A673 (cell line): ENCODE measurements around the gene PROSER3. TPM values are rescaled to one million over a fixed set of nuclear protein-coding genes. Genes with fewer than 3 reads are reported as not detected.

Experiments used
- BruUV-seq: library from RNA; stranded (reverse); fragments of 400-500 nt; replicated peaks from 2 replicates; lab custom pipeline; 2021; lab: Mats Ljungman, UMichigan
- CTCF ChIA-PET: fragments of 300-600 bp; sonication (Branson Sonifier 250); formaldehyde crosslinking; loops from one replicate; lab custom pipeline; 2022; ENCODE audit warnings: antibody characterized with exemption; lab: Charles Lee
- POLR2A ChIA-PET: fragments of 300-600 bp; sonication (Branson Sonifier 250); formaldehyde crosslinking; loops from one replicate; lab custom pipeline; 2022; ENCODE audit warnings: antibody characterized with exemption; ENCODE audit not compliant: low non-redundant PET; lab: Charles Lee
- DNase-seq: peaks from one replicate; pipeline ENCODE4 v3.0.0-alpha.2; 2015; ENCODE audit warnings: low spot score
- H3K27ac ChIP-seq: fragments of 200-600 bp; sonication (generic); 2 replicates; pipeline ENCODE4 v1.5.1; 2016; ENCODE audit warnings: mixed run types, low read depth, mild to moderate bottlenecking, mixed read lengths, antibody characterized with exemption, low read length; ENCODE audit not compliant: poor library complexity, severe bottlenecking
- H3K27me3 ChIP-seq: fragments of 200-600 bp; sonication (generic); replicated peaks from 2 replicates; pipeline ENCODE4 v1.6.1; 2017; ENCODE audit warnings: mixed run types, low read depth, mild to moderate bottlenecking, mixed read lengths, antibody characterized with exemption, low read length; ENCODE audit not compliant: insufficient read depth, poor library complexity
- H3K36me3 ChIP-seq: fragments of 200-600 bp; sonication (generic); 2 replicates; pipeline ENCODE4 v1.6.1; 2016; ENCODE audit warnings: mixed run types, mild to moderate bottlenecking, mixed read lengths, antibody characterized with exemption, low read length; ENCODE audit not compliant: insufficient read depth, poor library complexity, severe bottlenecking
- H3K4me1 ChIP-seq: fragments of 200-600 bp; sonication (generic); 2 replicates; pipeline ENCODE4 v1.6.1; 2017; ENCODE audit warnings: mixed run types, mild to moderate bottlenecking, mixed read lengths, antibody characterized with exemption, low read length; ENCODE audit not compliant: insufficient read depth, poor library complexity, severe bottlenecking
- H3K4me3 ChIP-seq: fragments of 200-600 bp; sonication (generic); 2 replicates; pipeline ENCODE4 v1.5.1; 2016; ENCODE audit warnings: low read depth, mixed run types, mild to moderate bottlenecking, mixed read lengths, low read length; ENCODE audit not compliant: poor library complexity, severe bottlenecking
- H3K9me3 ChIP-seq: fragments of 200-600 bp; sonication (generic); 2 replicates; pipeline ENCODE4 v1.6.1; 2016; ENCODE audit warnings: mixed run types, low read depth, mild to moderate bottlenecking, mixed read lengths, antibody characterized with exemption, low read length; ENCODE audit not compliant: poor library complexity, severe bottlenecking
- EZH2 ChIP-seq: fragments of 200-600 bp; sonication (generic); IDR thresholded peaks from 2 replicates; pipeline ENCODE4 v1.6.1; 2017; ENCODE audit warnings: borderline replicate concordance, low read depth, mild to moderate bottlenecking, mixed read lengths, antibody characterized with exemption, low read length; ENCODE audit not compliant: poor library complexity, severe bottlenecking
- intact Hi-C: fragments of 100-400 bp; cut with micrococcal nuclease; formaldehyde crosslinking; loops from one replicate; pipeline ENCODE4 v1.10.0; 2022; ENCODE audit not compliant: unreplicated experiment
- total RNA-seq: library from RNA; stranded (reverse); gene quantifications from 2 replicates; pipeline ENCODE4 v1.2.3, GENCODE V29; 2021
- TF ChIP-seq, protein P1 (sequence below): fragments of 300-800, 200-600 bp; sonication (generic); conservative IDR thresholded peaks from 2 replicates; pipeline ENCODE4 v1.5.1; 2017; ENCODE audit warnings: low read depth, mild to moderate bottlenecking, antibody characterized with exemption, low read length, moderate library complexity, mixed read lengths

Gene PROSER3
- total RNA-seq, 1 experiment from 2014 or later: 38.4 TPM

DNA sequence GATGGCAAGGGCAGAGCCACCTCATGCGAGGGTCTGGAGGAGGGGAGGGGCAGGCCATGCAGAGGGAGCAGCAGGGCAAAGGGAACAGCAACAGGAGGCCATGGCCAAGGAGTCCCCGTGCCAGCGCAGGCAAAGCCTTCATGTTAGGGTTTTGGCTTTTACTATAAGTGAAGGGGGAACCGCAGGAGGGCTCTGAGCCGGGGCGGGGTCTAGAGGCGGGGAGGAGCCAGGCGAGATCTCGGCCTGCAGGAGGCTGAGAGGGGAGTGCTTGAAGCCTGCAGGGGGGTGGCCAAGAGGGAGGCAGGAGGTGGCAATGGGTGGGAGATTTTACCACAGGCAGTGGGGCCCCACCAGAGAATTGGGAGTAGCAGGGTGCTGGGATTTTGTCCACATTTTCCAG is 23.7 kb downstream of the PROSER3 start:
- intact Hi-C loops: no loop called here
- no TSS peak for BruUV-seq
- CTCF ChIA-PET: no interaction called here
- no peak overlapping the region for H3K27ac ChIP-seq
- H3K9me3 ChIP-seq: no peaks in the 10 kb centered on the region
- no peak overlapping the region for H3K4me3 ChIP-seq
- DNase-seq: peak; percentile 27
- H3K4me1 ChIP-seq: peaks cover 5% of the 10 kb centered on the region
- no peaks in the 10 kb centered on the region for H3K27me3 ChIP-seq
- POLR2A ChIA-PET: no interaction called here
- TF ChIP-seq EZH2: no peak
- TF ChIP-seq, protein P1, sequence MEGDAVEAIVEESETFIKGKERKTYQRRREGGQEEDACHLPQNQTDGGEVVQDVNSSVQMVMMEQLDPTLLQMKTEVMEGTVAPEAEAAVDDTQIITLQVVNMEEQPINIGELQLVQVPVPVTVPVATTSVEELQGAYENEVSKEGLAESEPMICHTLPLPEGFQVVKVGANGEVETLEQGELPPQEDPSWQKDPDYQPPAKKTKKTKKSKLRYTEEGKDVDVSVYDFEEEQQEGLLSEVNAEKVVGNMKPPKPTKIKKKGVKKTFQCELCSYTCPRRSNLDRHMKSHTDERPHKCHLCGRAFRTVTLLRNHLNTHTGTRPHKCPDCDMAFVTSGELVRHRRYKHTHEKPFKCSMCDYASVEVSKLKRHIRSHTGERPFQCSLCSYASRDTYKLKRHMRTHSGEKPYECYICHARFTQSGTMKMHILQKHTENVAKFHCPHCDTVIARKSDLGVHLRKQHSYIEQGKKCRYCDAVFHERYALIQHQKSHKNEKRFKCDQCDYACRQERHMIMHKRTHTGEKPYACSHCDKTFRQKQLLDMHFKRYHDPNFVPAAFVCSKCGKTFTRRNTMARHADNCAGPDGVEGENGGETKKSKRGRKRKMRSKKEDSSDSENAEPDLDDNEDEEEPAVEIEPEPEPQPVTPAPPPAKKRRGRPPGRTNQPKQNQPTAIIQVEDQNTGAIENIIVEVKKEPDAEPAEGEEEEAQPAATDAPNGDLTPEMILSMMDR: no peak
- peaks cover 30% of the 10 kb centered on the region for H3K36me3 ChIP-seq

DNA sequence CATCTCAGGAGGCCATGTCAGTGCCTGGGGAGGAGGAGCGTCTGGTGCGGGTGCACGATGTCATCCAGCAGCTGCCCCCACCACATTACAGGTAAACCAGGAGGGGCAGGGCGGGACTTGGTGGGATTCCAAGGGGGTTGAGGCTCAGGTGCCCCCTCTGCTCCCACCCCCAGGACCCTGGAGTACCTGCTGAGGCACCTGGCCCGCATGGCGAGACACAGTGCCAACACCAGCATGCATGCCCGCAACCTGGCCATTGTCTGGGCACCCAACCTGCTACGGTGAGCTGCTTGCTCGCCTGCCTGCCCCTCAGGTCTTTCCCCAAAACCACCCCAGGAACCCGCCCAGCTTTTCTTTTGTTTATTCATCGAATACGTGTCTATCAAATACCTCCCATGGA is 24.6 kb downstream of the PROSER3 start:
- DNase-seq: no peak
- Histone ChIP-seq H3K36me3 (peaks cover 30% of the 10 kb centered on the region), H3K4me1 (no peaks in the 10 kb centered on the region), H3K27me3 (no peaks in the 10 kb centered on the region), H3K27ac (no peak overlapping the region), H3K4me3 (no peak overlapping the region), H3K9me3 (no peaks in the 10 kb centered on the region)
- ChIA-PET POLR2A (no interaction called here), CTCF (no interaction called here)
- TF ChIP-seq, protein P1: no peak
- TF ChIP-seq EZH2: no peak
- intact Hi-C loops: no loop called here
- BruUV-seq: no TSS peak

DNA sequence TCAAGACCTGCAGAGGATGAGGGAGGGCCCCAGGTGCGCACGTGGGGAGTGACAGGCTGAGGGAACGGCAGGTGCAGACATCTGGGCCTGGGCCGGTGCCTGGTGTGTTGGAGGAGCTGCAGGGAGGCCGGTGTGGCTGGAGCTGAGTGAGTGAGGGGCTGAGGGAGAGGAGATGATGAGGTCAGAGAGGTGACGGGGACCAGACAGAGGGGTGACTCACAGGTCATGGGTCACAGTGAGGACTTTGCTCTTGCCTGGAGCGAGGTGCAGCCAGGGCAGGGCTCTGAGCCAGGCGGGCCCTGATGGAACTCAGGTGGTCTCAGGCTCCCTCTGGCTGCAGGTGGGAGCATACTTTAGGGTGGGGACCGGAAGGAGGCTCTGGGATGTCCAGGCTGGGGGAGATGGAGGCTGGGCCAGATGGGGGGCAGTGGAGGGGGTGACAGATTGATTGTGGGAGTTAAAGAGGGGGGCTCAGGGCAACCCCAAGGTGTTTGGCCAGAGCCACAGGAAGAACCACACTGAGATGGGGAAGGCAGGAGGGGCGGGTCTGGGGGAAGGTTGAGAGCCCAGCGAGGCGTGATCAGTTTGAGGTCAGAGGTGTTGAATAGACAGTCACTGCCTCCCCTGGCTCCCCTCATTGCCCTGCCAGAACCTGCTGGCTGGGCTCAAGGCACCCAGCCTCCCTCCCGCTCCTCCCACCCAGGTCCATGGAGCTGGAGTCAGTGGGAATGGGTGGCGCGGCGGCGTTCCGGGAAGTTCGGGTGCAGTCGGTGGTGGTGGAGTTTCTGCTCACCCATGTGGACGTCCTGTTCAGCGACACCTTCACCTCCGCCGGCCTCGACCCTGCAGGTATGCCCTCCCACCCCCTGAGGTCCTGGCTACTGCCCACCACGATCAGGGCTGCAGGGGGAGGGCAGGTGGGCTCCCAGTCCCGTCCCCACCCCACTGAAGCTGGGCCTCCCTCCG is 25.8 kb downstream of the PROSER3 start:
- intact Hi-C loops: no loop called here
- ChIA-PET CTCF (interaction anchor here (0.5 kb wide), 1 partner anchor 197 kb away, joined by 4 read pairs; no protein-coding TSS in a partner anchor), POLR2A (no interaction called here)
- H3K27me3 ChIP-seq: no peaks in the 10 kb centered on the region
- no peaks in the 10 kb centered on the region for H3K4me1 ChIP-seq
- TF ChIP-seq EZH2: no peak
- TF ChIP-seq, protein P1: no peak
- H3K9me3 ChIP-seq: no peaks in the 10 kb centered on the region
- no peak overlapping the region for H3K27ac ChIP-seq
- BruUV-seq: no TSS peak
- H3K36me3 ChIP-seq: peaks cover 19% of the 10 kb centered on the region
- DNase-seq: no peak
- no peak overlapping the region for H3K4me3 ChIP-seq
